ENCODE data around the gene RP9. TPM values are rescaled to one million over a fixed set of nuclear protein-coding genes. Genes with fewer than 3 reads are reported as not detected.
"Not testable (repeated sequence)": the region's sequence is repeated elsewhere in the genome, so short reads cannot be mapped to it uniquely, and the experiment has no call there.

The RP9 gene
- total and polyA plus RNA-seq, 4 donors = 7.8 to 27.7 (median 23.8) TPM

GRCh38 chr7:33108554-33109004, 625 bp downstream of the RP9 start:
- H3K4me3 ChIP-seq (ENCODE audit: low read depth, low read length) = peak overlapping the region; percentile 71
- no peaks in the 10 kb centered on the region for H3K9me3 ChIP-seq (ENCODE audit: control insufficient read depth, insufficient read depth, low read length)
- DNase-seq (ENCODE audit: low read depth in 4 of 6, low spot score in 6 of 6) = no peak
- no peaks in the 10 kb centered on the region for H3K27me3 ChIP-seq (ENCODE audit: control insufficient read depth, insufficient read depth, low read length)
- WGBS (ENCODE audit: insufficient coverage) = 0% methylated on average over 8 of the region's 10 CpGs
- H3K36me3 ChIP-seq (ENCODE audit: control insufficient read depth, insufficient read depth, low read length) = no peaks in the 10 kb centered on the region
- H3K27ac ChIP-seq (ENCODE audit: low read depth, low read length) = peak overlapping the region; percentile 75
- peaks cover 15% of the 10 kb centered on the region for H3K4me1 ChIP-seq (ENCODE audit: control insufficient read depth, insufficient read depth, low read length)

- H3K4me1 ChIP-seq (ENCODE audit: control insufficient read depth, insufficient read depth, low read length) = peaks cover 15% of the 10 kb centered on the region
- no peaks in the 10 kb centered on the region for H3K27me3 ChIP-seq (ENCODE audit: control insufficient read depth, insufficient read depth, low read length)
- WGBS (ENCODE audit: insufficient coverage) = 22% methylated on average over 2 of the region's 7 CpGs
- H3K4me3 ChIP-seq (ENCODE audit: low read depth, low read length) = peak overlapping the region; percentile 71
- no peaks in the 10 kb centered on the region for H3K9me3 ChIP-seq (ENCODE audit: control insufficient read depth, insufficient read depth, low read length)
- H3K36me3 ChIP-seq (ENCODE audit: control insufficient read depth, insufficient read depth, low read length) = peaks cover 6% of the 10 kb centered on the region
- peak in 3 of 6 donors; percentile 19 to 80 (median 65) for DNase-seq (ENCODE audit: low read depth in 4 of 6, low spot score in 6 of 6)
- no peak overlapping the region for H3K27ac ChIP-seq (ENCODE audit: low read depth, low read length)
Measured at GRCh38 chr7:33107136-33108066, 1.8 kb downstream of the RP9 start.

DNA sequence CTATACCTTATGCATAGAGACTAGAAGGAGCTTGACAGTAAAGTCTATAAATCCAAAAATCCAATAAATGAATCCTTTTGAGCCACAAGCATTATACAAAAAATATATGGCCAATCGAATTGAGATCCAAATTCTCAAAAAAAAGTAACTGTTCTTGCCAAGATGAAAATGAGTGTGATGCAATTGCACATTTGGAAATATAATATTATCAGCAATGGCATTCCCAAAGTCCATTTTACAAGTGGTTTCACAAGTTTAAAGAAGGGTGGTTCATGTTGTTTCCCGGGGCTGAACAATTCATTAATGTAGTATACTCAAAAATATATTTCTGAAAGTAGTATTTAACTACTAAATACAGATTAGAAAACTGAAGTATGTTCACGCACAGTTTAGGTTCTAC, 7.3 kb downstream of the RP9 start:
- no peak for DNase-seq (ENCODE audit: low read depth in 4 of 6, low spot score in 6 of 6)
- Histone ChIP-seq H3K27ac (ENCODE audit: low read depth, low read length) (no peak overlapping the region), H3K9me3 (ENCODE audit: control insufficient read depth, insufficient read depth, low read length) (no peaks in the 10 kb centered on the region), H3K27me3 (ENCODE audit: control insufficient read depth, insufficient read depth, low read length) (no peaks in the 10 kb centered on the region), H3K4me1 (ENCODE audit: control insufficient read depth, insufficient read depth, low read length) (no peaks in the 10 kb centered on the region), H3K36me3 (ENCODE audit: control insufficient read depth, insufficient read depth, low read length) (peaks cover 32% of the 10 kb centered on the region), H3K4me3 (ENCODE audit: low read depth, low read length) (no peak overlapping the region)
- WGBS (ENCODE audit: insufficient coverage) = no CpG with 5 or more reads among the region's 3 CpGs

DNA sequence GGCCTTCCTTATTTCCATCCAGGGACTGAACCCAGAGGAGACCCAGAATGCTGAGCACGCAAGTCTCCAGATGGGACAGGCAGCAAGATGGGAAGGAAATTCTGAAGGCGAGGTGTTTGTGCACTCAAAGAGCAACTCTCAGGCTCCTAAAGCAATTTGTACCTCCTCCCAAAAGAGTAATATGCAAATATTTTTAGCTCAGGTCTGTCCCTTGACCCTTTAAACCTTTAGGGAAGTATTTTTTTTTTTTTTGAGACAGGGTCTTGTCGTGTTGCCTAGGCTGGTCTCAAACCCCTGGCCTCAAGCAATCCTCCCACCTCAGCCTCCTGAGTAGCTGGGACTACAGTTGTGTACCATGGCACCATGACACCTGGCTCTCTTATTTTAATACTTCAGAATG, 8.4 kb downstream of the RP9 start:
- no peaks in the 10 kb centered on the region for H3K4me1 ChIP-seq (ENCODE audit: control insufficient read depth, insufficient read depth, low read length)
- no peaks in the 10 kb centered on the region for H3K27me3 ChIP-seq (ENCODE audit: control insufficient read depth, insufficient read depth, low read length)
- peaks cover 40% of the 10 kb centered on the region for H3K36me3 ChIP-seq (ENCODE audit: control insufficient read depth, insufficient read depth, low read length)
- DNase-seq (ENCODE audit: low read depth in 4 of 6, low spot score in 6 of 6) = no peak
- H3K9me3 ChIP-seq (ENCODE audit: control insufficient read depth, insufficient read depth, low read length) = no peaks in the 10 kb centered on the region
- WGBS (ENCODE audit: insufficient coverage) = 100% methylated on average over 1 of the region's 3 CpGs
- H3K27ac ChIP-seq (ENCODE audit: low read depth, low read length) = no peak overlapping the region
- no peak overlapping the region for H3K4me3 ChIP-seq (ENCODE audit: low read depth, low read length)

DNA sequence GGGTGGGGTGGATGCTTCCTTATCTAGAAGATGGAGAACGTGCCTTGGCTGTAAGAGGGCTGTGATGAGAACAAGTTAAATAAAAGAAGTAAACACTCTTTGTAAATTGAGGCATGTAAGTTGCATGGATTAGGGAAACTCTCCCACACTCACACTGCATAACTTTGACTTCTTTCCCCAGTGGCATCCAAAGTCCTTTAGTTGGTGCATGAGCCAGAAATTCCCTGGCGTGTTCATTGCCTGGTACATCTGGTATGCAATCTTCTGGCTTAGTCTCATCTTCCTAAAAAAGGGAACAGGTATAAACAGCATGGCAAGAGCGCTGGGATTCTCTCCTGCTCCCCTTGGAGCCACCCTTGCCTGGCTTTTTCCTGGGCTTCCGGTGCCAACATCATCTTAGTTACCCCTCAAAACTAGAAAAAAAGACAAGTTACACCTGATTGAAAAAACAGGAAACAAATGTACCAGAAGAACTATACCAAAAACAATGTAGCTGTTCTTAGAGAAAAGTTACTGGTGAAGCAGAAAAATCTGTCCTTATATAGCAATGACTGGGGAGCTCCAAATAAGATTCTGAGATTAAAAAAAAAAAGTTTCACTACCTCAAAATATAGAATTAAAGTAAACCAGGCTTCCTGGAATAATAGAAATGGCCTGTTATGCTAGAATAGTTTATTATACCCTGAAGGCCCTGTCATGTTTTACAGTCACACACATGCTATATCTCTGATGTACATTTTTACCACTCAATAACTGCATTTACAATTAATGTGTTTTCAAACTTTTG, 9.9 kb downstream of the RP9 start:
- Histone ChIP-seq H3K36me3 (ENCODE audit: control insufficient read depth, insufficient read depth, low read length) (peaks cover 43% of the 10 kb centered on the region), H3K9me3 (ENCODE audit: control insufficient read depth, insufficient read depth, low read length) (no peaks in the 10 kb centered on the region), H3K4me1 (ENCODE audit: control insufficient read depth, insufficient read depth, low read length) (no peaks in the 10 kb centered on the region), H3K4me3 (ENCODE audit: low read depth, low read length) (no peak overlapping the region), H3K27ac (ENCODE audit: low read depth, low read length) (no peak overlapping the region), H3K27me3 (ENCODE audit: control insufficient read depth, insufficient read depth, low read length) (no peaks in the 10 kb centered on the region)
- WGBS (ENCODE audit: insufficient coverage) = 100% methylated on average over 3 of the region's 4 CpGs
- DNase-seq (ENCODE audit: low read depth in 4 of 6, low spot score in 6 of 6) = no peak

DNA sequence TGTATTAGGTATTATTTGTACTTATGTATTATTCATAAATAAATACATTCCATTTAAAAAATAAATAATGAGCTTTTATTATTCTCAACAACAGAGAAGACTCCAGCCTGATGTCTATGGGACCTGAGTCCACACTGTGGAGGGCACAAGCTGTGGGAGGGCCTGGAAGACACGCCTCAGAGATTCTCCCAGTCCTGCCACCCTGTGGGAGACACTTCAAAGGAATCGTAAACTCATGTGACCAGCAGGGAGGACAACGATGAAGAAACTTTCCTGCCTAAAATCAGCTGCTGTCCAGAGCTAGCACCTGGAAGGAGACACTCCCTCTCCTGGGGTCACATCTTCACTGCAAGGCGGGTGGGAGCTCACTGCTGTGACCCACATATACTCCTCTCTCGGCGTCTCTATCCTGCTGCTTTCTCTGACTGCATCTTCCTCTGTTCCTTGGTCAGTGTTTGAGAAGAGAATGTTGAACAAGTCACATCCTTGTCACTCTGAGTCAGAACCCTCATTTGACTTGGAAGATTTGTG, 14.4 kb downstream of the RP9 start:
- H3K27ac ChIP-seq (ENCODE audit: low read depth, low read length); H3K4me3 ChIP-seq (ENCODE audit: low read depth, low read length); H3K27me3 ChIP-seq (ENCODE audit: control insufficient read depth, insufficient read depth, low read length); DNase-seq (ENCODE audit: low read depth in 4 of 6, low spot score in 6 of 6); H3K9me3 ChIP-seq (ENCODE audit: control insufficient read depth, insufficient read depth, low read length); H3K4me1 ChIP-seq (ENCODE audit: control insufficient read depth, insufficient read depth, low read length): not testable (repeated sequence)
- H3K36me3 ChIP-seq (ENCODE audit: control insufficient read depth, insufficient read depth, low read length) = peaks cover 33% of the 10 kb centered on the region
- WGBS (ENCODE audit: insufficient coverage) = 88% methylated on average over 1 of the region's 6 CpGs

DNA sequence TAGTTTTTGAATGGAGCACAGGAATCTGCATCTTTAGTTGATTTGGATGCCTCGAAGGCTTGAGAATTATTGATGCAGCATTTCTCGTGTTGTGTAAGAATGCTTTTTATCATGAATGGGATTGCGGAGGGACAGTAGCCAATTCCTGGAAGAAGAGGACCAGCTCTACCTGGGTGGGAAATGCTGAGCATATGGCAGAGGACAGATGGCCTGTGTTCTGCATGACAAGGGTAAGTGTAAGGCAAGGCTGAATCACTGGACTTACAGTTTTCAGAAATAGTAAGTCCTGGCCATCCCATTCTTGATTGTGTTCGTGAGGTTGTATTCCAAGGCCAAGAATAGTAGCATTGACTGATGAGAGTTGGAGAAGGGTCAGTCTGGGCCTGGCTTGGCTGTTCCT, 15.9 kb downstream of the RP9 start:
- no peak for DNase-seq (ENCODE audit: low read depth in 4 of 6, low spot score in 6 of 6)
- Histone ChIP-seq H3K9me3 (ENCODE audit: control insufficient read depth, insufficient read depth, low read length) (no peaks in the 10 kb centered on the region), H3K4me1 (ENCODE audit: control insufficient read depth, insufficient read depth, low read length) (no peaks in the 10 kb centered on the region), H3K27ac (ENCODE audit: low read depth, low read length) (no peak overlapping the region), H3K27me3 (ENCODE audit: control insufficient read depth, insufficient read depth, low read length) (no peaks in the 10 kb centered on the region), H3K36me3 (ENCODE audit: control insufficient read depth, insufficient read depth, low read length) (peaks cover 24% of the 10 kb centered on the region), H3K4me3 (ENCODE audit: low read depth, low read length) (no peak overlapping the region)
- WGBS (ENCODE audit: insufficient coverage) = 97% methylated on average over 4 of the region's 4 CpGs

DNA sequence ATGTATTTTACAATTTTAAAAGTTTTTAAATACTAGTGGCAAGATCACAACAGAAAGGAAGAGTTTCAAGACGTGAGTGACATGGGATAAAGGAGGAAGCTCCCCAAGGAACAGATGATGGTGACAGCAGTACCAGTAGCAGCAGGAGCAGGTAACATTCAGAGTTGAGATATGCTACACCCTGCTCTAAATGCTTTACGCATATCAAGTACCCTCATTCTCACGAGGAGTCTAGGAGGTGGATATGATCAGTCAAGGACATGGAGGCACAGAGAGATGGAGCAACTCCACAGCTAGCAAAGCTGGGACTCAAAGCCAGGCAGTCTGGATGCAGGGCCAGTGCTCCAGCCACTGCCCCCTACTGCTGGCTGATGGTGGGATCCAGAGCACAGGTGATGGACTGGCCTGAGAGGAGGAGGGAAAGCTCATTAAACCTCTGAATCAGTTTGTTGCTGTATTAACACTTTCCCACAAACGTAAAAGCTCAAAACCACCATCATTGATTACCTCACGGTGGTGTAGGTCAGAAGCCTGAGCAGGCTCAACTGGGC, 17.5 kb downstream of the RP9 start:
- Histone ChIP-seq H3K4me3 (ENCODE audit: low read depth, low read length) (no peak overlapping the region), H3K9me3 (ENCODE audit: control insufficient read depth, insufficient read depth, low read length) (no peaks in the 10 kb centered on the region), H3K27me3 (ENCODE audit: control insufficient read depth, insufficient read depth, low read length) (no peaks in the 10 kb centered on the region), H3K4me1 (ENCODE audit: control insufficient read depth, insufficient read depth, low read length) (no peaks in the 10 kb centered on the region), H3K36me3 (ENCODE audit: control insufficient read depth, insufficient read depth, low read length) (peaks cover 14% of the 10 kb centered on the region), H3K27ac (ENCODE audit: low read depth, low read length) (no peak overlapping the region)
- no CpG with 5 or more reads among the region's 5 CpGs for WGBS (ENCODE audit: insufficient coverage)
- no peak for DNase-seq (ENCODE audit: low read depth in 4 of 6, low spot score in 6 of 6)

GRCh38 chr7:33091111-33091531, 18.1 kb downstream of the RP9 start:
- Histone ChIP-seq H3K4me1 (ENCODE audit: control insufficient read depth, insufficient read depth, low read length) (no peaks in the 10 kb centered on the region), H3K27ac (ENCODE audit: low read depth, low read length) (no peak overlapping the region), H3K9me3 (ENCODE audit: control insufficient read depth, insufficient read depth, low read length) (no peaks in the 10 kb centered on the region), H3K4me3 (ENCODE audit: low read depth, low read length) (no peak overlapping the region), H3K36me3 (ENCODE audit: control insufficient read depth, insufficient read depth, low read length) (peaks cover 10% of the 10 kb centered on the region), H3K27me3 (ENCODE audit: control insufficient read depth, insufficient read depth, low read length) (no peaks in the 10 kb centered on the region)
- DNase-seq (ENCODE audit: low read depth in 4 of 6, low spot score in 6 of 6) = no peak
- no CpG with 5 or more reads among the region's 4 CpGs for WGBS (ENCODE audit: insufficient coverage)

Data from spinal cord (tissue), 10 donors.